HepG2 (cell line): ENCODE measurements around the gene CUL9. TPM values are rescaled to one million over a fixed set of nuclear protein-coding genes. Genes with fewer than 3 reads are reported as not detected.

ENCODE experiments used
- DR1 ChIP-seq: sonication (generic); formaldehyde crosslinking; IDR thresholded peaks from 2 replicates; pipeline ENCODE4 v1.8.0; 2021; ENCODE audit warnings: mild to moderate bottlenecking, missing genetic modification reagents, inconsistent platforms
- ERF ChIP-seq: IDR thresholded peaks from 2 replicates; pipeline ENCODE4 v1.6.1; 2018; ENCODE audit warnings: missing biosample characterization, missing genetic modification reagents
- HMG20A ChIP-seq: IDR thresholded peaks from 2 replicates; pipeline ENCODE4 v1.6.1; 2016; ENCODE audit warnings: borderline replicate concordance
- KDM3A ChIP-seq: IDR thresholded peaks from 2 replicates; pipeline ENCODE4 v1.6.1; 2018; ENCODE audit warnings: low read depth, missing compliant biosample characterization
- KLF12 ChIP-seq: sonication (generic); formaldehyde crosslinking; IDR thresholded peaks from 2 replicates; pipeline ENCODE4 v1.4.0; 2020; ENCODE audit warnings: missing genetic modification reagents, borderline replicate concordance
- MEIS1 ChIP-seq: sonication (generic); formaldehyde crosslinking; IDR thresholded peaks from 2 replicates; pipeline ENCODE4 v1.9.0; 2021; ENCODE audit warnings: mild to moderate bottlenecking, missing genetic modification reagents, moderate library complexity, borderline replicate concordance
- SRSF9 ChIP-seq: fragments of 200-400 bp; formaldehyde crosslinking; IDR thresholded peaks from 2 replicates; pipeline ENCODE4 v1.6.1; 2018; ENCODE audit warnings: borderline replicate concordance, mild to moderate bottlenecking, low read depth, low read length; ENCODE audit not compliant: insufficient read depth, poor library complexity, severe bottlenecking
- TRIM24 ChIP-seq: sonication (generic); formaldehyde crosslinking; IDR thresholded peaks from 2 replicates; pipeline ENCODE4 v1.8.0; 2022; ENCODE audit warnings: mild to moderate bottlenecking, missing genetic modification reagents
- XBP1 ChIP-seq: sonication (generic); formaldehyde crosslinking; IDR thresholded peaks from 2 replicates; pipeline ENCODE4 v1.5.0; 2020; ENCODE audit warnings: missing genetic modification reagents
- ZBTB20 ChIP-seq: sonication (generic); formaldehyde crosslinking; IDR thresholded peaks from 2 replicates; pipeline ENCODE4 v1.8.1; 2023; ENCODE audit warnings: missing genetic modification reagents, low read depth, mild to moderate bottlenecking, borderline replicate concordance
- ZNF260 ChIP-seq: sonication (generic); formaldehyde crosslinking; IDR thresholded peaks from 2 replicates; pipeline ENCODE4 v1.4.0; 2020; ENCODE audit warnings: missing genetic modification reagents, low read depth, mild to moderate bottlenecking, borderline replicate concordance
- ZNF501 ChIP-seq: sonication (generic); formaldehyde crosslinking; IDR thresholded peaks from 2 replicates; pipeline ENCODE4 v1.5.1; 2020; ENCODE audit warnings: mild to moderate bottlenecking, moderate library complexity, missing genetic modification reagents
- ZNF546 ChIP-seq: sonication (generic); formaldehyde crosslinking; conservative IDR thresholded peaks from 2 replicates; pipeline ENCODE4 v1.8.1; 2023; ENCODE audit warnings: mild to moderate bottlenecking, missing genetic modification reagents
- ZNF644 ChIP-seq: IDR thresholded peaks from 2 replicates; pipeline ENCODE4 v1.6.1; 2016; ENCODE audit warnings: low read depth
- ZNF780A ChIP-seq: sonication (generic); formaldehyde crosslinking; IDR thresholded peaks from 2 replicates; pipeline ENCODE4 v1.8.0; 2022; ENCODE audit warnings: mild to moderate bottlenecking, missing genetic modification reagents, moderate library complexity
- ZSCAN12 ChIP-seq: sonication (generic); formaldehyde crosslinking; IDR thresholded peaks from 2 replicates; pipeline ENCODE4 v1.9.0; 2021; ENCODE audit warnings: mild to moderate bottlenecking, missing genetic modification reagents
- polyA plus RNA-seq, 8 experiments: library from polyadenylated mRNA; depleted of rRNA in 3 of 8; stranded (reverse) in 7 of 8; unstranded in 1 of 8; fragments of >200 nt; fragmentation: Illumina TruSeq in 4 of 8; extraction: Trizol in 4 of 8; gene quantifications; 2 replicates each; pipeline versions ENCODE4 v1.2.1 to v1.2.3, GENCODE V29; 2011 to 2016; ENCODE audit warnings: low read depth in 4 of 8, missing spikeins in 1 of 8, mixed read lengths in 1 of 8; ENCODE audit not compliant: insufficient read depth in 1 of 8
- total RNA-seq, 5 experiments: library from RNA; depleted of rRNA; stranded (reverse); fragments of >200 nt; fragmentation: Illumina TruSeq; extraction: Trizol; gene quantifications; 2 replicates each; pipeline ENCODE4 v1.2.3, GENCODE V29; 2016; ENCODE audit warnings: low read depth in 1 of 5
- TF ChIP-seq, protein P1 (sequence below), 2 experiments: sonication (generic) in 1 of 2; formaldehyde crosslinking in 1 of 2; IDR thresholded peaks; 2 replicates each; pipeline versions ENCODE4 v1.4.0 to v1.6.1; 2018 to 2020; ENCODE audit warnings: missing genetic modification reagents in 2 of 2, borderline replicate concordance in 1 of 2, low read depth in 1 of 2, mild to moderate bottlenecking in 1 of 2, missing biosample characterization in 1 of 2
- TF ChIP-seq, protein P2 (sequence below): sonication (generic); formaldehyde crosslinking; IDR thresholded peaks from 2 replicates; pipeline ENCODE4 v1.4.0; 2020; ENCODE audit warnings: missing genetic modification reagents
- TF ChIP-seq, protein P3 (sequence below): sonication (generic); formaldehyde crosslinking; IDR thresholded peaks from 2 replicates; pipeline ENCODE4 v1.4.0; 2020; ENCODE audit warnings: mild to moderate bottlenecking, missing genetic modification reagents
- TF ChIP-seq, protein P4 (sequence below): IDR thresholded peaks from 2 replicates; pipeline ENCODE4 v1.6.1; 2012; ENCODE audit warnings: inconsistent platforms

CUL9 gene
- total and polyA plus RNA-seq, 2 of the 13 experiments (the other 11 are each of a cell fraction or from before 2014, with no cell fraction given), result 11.4 to 13.7 TPM

DNA sequence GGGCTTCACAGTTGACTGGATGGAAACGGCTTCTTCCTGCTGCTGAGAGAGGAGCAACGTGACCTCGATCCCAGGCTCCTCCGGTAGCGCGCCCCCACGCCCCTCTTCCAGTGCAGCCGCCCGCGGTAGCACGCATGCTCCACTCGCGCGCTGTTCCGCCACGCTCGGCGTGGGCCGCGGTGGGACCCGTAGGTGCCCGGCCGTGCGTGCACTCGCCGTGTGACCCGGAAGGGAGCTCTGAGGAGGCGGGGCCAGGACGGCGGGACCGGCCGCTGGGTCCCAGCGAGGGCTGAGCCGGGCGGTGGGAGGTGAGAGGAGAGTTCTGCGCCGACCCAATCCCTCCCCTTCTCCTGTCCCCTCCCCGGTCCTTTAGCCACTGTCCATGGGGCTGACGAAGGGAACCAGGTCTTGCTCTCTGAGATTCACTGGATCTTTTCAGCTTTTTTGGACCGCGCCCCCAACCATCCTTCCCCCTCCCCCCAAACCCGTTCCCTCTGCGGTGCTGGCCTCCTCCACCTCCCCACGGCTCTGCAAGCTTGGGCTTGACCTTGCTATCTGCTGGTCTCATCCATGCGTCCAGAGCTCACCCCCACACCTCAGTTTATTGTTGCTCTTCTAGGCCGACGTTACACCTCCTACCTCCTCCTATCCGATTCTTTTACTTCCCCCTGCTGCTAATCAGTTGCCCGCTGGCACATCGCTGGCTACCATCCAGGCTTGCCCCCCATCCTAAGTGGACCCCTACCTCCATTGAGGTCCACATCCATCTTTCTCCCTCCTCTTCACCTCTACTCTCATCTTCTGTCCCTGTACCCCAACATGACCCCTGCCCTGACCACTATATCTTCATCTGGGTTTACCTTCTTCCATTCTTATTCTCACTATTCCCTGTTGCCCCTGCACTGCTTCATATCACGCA, at the start of gene CUL9 (continued):
- TF ChIP-seq, protein P1, sequence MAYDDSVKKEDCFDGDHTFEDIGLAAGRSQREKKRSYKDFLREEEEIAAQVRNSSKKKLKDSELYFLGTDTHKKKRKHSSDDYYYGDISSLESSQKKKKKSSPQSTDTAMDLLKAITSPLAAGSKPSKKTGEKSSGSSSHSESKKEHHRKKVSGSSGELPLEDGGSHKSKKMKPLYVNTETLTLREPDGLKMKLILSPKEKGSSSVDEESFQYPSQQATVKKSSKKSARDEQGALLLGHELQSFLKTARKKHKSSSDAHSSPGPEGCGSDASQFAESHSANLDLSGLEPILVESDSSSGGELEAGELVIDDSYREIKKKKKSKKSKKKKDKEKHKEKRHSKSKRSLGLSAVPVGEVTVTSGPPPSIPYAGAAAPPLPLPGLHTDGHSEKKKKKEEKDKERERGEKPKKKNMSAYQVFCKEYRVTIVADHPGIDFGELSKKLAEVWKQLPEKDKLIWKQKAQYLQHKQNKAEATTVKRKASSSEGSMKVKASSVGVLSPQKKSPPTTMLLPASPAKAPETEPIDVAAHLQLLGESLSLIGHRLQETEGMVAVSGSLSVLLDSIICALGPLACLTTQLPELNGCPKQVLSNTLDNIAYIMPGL (CRISPR knock-in tag; IDR thresholded peaks at IDR 0.05; ENCODE audit: borderline replicate concordance in 1 of 2, low read depth in 1 of 2), result peak; percentile 70 to 89; a peak in 3 of 4 replicates
- peak; percentile 27; the same call in 1 of the 2 replicates for TF ChIP-seq HMG20A (CRISPR knock-in tag)
- TF ChIP-seq XBP1 (CRISPR knock-in tag), result no peak
- TF ChIP-seq ZNF644 (CRISPR knock-in tag), result no peak
- TF ChIP-seq ZNF260 (CRISPR knock-in tag), result no peak
- no peak for TF ChIP-seq SRSF9
- TF ChIP-seq, protein P2, sequence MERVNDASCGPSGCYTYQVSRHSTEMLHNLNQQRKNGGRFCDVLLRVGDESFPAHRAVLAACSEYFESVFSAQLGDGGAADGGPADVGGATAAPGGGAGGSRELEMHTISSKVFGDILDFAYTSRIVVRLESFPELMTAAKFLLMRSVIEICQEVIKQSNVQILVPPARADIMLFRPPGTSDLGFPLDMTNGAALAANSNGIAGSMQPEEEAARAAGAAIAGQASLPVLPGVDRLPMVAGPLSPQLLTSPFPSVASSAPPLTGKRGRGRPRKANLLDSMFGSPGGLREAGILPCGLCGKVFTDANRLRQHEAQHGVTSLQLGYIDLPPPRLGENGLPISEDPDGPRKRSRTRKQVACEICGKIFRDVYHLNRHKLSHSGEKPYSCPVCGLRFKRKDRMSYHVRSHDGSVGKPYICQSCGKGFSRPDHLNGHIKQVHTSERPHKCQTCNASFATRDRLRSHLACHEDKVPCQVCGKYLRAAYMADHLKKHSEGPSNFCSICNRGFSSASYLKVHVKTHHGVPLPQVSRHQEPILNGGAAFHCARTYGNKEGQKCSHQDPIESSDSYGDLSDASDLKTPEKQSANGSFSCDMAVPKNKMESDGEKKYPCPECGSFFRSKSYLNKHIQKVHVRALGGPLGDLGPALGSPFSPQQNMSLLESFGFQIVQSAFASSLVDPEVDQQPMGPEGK (CRISPR knock-in tag), result peak; percentile 81
- peak; percentile 93 for TF ChIP-seq ERF
- TF ChIP-seq ZNF546 (CRISPR knock-in tag), result no peak
- no peak for TF ChIP-seq ZNF501 (CRISPR knock-in tag)
- peak; percentile 84 for TF ChIP-seq MEIS1
- TF ChIP-seq ZBTB20, result peak; percentile 80; the same call in 1 of the 2 replicates
- TF ChIP-seq, protein P3, sequence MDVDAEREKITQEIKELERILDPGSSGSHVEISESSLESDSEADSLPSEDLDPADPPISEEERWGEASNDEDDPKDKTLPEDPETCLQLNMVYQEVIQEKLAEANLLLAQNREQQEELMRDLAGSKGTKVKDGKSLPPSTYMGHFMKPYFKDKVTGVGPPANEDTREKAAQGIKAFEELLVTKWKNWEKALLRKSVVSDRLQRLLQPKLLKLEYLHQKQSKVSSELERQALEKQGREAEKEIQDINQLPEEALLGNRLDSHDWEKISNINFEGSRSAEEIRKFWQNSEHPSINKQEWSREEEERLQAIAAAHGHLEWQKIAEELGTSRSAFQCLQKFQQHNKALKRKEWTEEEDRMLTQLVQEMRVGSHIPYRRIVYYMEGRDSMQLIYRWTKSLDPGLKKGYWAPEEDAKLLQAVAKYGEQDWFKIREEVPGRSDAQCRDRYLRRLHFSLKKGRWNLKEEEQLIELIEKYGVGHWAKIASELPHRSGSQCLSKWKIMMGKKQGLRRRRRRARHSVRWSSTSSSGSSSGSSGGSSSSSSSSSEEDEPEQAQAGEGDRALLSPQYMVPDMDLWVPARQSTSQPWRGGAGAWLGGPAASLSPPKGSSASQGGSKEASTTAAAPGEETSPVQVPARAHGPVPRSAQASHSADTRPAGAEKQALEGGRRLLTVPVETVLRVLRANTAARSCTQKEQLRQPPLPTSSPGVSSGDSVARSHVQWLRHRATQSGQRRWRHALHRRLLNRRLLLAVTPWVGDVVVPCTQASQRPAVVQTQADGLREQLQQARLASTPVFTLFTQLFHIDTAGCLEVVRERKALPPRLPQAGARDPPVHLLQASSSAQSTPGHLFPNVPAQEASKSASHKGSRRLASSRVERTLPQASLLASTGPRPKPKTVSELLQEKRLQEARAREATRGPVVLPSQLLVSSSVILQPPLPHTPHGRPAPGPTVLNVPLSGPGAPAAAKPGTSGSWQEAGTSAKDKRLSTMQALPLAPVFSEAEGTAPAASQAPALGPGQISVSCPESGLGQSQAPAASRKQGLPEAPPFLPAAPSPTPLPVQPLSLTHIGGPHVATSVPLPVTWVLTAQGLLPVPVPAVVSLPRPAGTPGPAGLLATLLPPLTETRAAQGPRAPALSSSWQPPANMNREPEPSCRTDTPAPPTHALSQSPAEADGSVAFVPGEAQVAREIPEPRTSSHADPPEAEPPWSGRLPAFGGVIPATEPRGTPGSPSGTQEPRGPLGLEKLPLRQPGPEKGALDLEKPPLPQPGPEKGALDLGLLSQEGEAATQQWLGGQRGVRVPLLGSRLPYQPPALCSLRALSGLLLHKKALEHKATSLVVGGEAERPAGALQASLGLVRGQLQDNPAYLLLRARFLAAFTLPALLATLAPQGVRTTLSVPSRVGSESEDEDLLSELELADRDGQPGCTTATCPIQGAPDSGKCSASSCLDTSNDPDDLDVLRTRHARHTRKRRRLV (CRISPR knock-in tag), result no peak
- no peak for TF ChIP-seq ZSCAN12 (CRISPR knock-in tag)
- TF ChIP-seq, protein P4, sequence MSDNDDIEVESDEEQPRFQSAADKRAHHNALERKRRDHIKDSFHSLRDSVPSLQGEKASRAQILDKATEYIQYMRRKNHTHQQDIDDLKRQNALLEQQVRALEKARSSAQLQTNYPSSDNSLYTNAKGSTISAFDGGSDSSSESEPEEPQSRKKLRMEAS, result peak; percentile 96
- no peak for TF ChIP-seq ZNF780A (CRISPR knock-in tag)
- TF ChIP-seq DR1 (CRISPR knock-in tag), result no peak; the same call in 1 of the 2 replicates
- TF ChIP-seq KLF12 (CRISPR knock-in tag), result peak; percentile 46; the same call in 1 of the 2 replicates
- peak; percentile 97 for TF ChIP-seq KDM3A
- TF ChIP-seq TRIM24, result no peak
